Peyer's patch (tissue), 4 donors: ENCODE results near the gene ARMC10.
"Not testable (repeated sequence)": the region's sequence is repeated elsewhere in the genome, so short reads cannot be mapped to it uniquely, and the experiment has no call there.

Experiments
- POLR2A ChIP-seq, 2 donors: fragments of 450-650 bp; IDR thresholded peaks; one replicate each; pipeline ENCODE4 v1.5.1; 2017; ENCODE audit warnings: antibody characterized with exemption in 2 of 2, mild to moderate bottlenecking in 2 of 2, moderate library complexity in 2 of 2
- TF ChIP-seq, protein P1 (sequence below), 6 experiments: fragments of 450-650 bp in 4 of 6; fragments of 200-600 bp in 2 of 6; sonication (generic) in 1 of 6; IDR thresholded peaks; one replicate each; pipeline ENCODE4 v1.5.1; 2017 to 2019; ENCODE audit warnings: antibody characterized with exemption in 6 of 6, mild to moderate bottlenecking in 3 of 6, moderate library complexity in 1 of 6

DNA sequence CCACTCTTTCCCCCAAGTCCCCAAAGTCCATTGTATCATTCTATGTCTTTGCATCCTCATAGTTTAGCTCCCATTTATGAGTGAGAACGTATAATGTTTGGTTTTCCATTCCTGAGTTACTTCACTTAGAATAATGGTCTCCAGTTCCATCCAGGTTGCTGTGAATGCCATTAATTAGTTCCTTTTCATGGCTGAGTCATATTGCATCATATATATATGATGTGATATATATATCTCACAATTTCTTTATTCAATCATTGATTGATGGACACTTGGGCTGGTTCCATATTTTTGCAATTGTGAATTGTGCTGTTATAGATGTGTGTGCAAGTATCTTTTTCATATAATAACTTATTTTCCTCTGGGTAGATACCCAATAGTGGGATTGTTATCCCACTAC lies 18.9 kb upstream of the ARMC10 start:
- not testable (repeated sequence) for TF ChIP-seq POLR2A (IDR thresholded peaks at IDR 0.05)
- TF ChIP-seq, protein P1, sequence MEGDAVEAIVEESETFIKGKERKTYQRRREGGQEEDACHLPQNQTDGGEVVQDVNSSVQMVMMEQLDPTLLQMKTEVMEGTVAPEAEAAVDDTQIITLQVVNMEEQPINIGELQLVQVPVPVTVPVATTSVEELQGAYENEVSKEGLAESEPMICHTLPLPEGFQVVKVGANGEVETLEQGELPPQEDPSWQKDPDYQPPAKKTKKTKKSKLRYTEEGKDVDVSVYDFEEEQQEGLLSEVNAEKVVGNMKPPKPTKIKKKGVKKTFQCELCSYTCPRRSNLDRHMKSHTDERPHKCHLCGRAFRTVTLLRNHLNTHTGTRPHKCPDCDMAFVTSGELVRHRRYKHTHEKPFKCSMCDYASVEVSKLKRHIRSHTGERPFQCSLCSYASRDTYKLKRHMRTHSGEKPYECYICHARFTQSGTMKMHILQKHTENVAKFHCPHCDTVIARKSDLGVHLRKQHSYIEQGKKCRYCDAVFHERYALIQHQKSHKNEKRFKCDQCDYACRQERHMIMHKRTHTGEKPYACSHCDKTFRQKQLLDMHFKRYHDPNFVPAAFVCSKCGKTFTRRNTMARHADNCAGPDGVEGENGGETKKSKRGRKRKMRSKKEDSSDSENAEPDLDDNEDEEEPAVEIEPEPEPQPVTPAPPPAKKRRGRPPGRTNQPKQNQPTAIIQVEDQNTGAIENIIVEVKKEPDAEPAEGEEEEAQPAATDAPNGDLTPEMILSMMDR (IDR thresholded peaks at IDR 0.05): not testable (repeated sequence)
